DOHH2 (cell line): ENCODE results near the gene ERMN.

Experiments
- H3F3A ChIP-seq: fragments of 200-600 bp; sonication (generic), shearing (Covaris generic); 2 replicates; pipeline ENCODE4 v1.6.0; 2016; ENCODE audit warnings: antibody characterized with exemption, mild to moderate bottlenecking; ENCODE audit not compliant: control insufficient read depth, insufficient read depth
- H3K27ac ChIP-seq: fragments of 200-600 bp; sonication (generic); 2 replicates; pipeline ENCODE4 v1.5.1; 2014; ENCODE audit warnings: low read depth, mild to moderate bottlenecking, low read length, moderate library complexity
- H3K27me3 ChIP-seq: fragments of 200-600 bp; sonication (generic); 2 replicates; pipeline ENCODE4 v1.6.1; 2014; ENCODE audit warnings: mild to moderate bottlenecking, low read length, mixed read lengths; ENCODE audit not compliant: control insufficient read depth
- H3K36me3 ChIP-seq: fragments of 200-600 bp; sonication (generic); 2 replicates; pipeline ENCODE4 v1.6.1; 2014; ENCODE audit warnings: mild to moderate bottlenecking, low read length, moderate library complexity, mixed read lengths; ENCODE audit not compliant: control insufficient read depth
- H3K4me1 ChIP-seq: fragments of 200-600 bp; sonication (generic); 2 replicates; pipeline ENCODE4 v1.6.1; 2014; ENCODE audit warnings: mild to moderate bottlenecking, low read length, mixed read lengths; ENCODE audit not compliant: control insufficient read depth
- H3K4me2 ChIP-seq: fragments of 200-600 bp; sonication (generic); 2 replicates; pipeline ENCODE4 v1.6.0; 2014; ENCODE audit warnings: mild to moderate bottlenecking, low read length, moderate library complexity
- H3K4me3 ChIP-seq: fragments of 200-600 bp; sonication (generic); 2 replicates; pipeline ENCODE4 v1.5.1; 2014; ENCODE audit warnings: mild to moderate bottlenecking, low read length, mixed read lengths
- H3K79me2 ChIP-seq: fragments of 200-600 bp; sonication (generic); 2 replicates; pipeline ENCODE4 v1.6.1; 2014; ENCODE audit warnings: mild to moderate bottlenecking, low read length, mixed read lengths; ENCODE audit not compliant: control insufficient read depth
- H3K9me2 ChIP-seq: fragments of 200-600 bp; sonication (generic); replicated peaks from 2 replicates; pipeline ENCODE4 v1.6.1; 2014; ENCODE audit warnings: mild to moderate bottlenecking, low read length, mixed read lengths; ENCODE audit not compliant: control insufficient read depth
- H3K9me3 ChIP-seq: fragments of 200-600 bp; sonication (generic); 2 replicates; pipeline ENCODE4 v1.6.1; 2014; ENCODE audit warnings: antibody characterized with exemption, low read length, mixed read lengths; ENCODE audit not compliant: control insufficient read depth, insufficient read depth
- H4K20me1 ChIP-seq: fragments of 200-600 bp; sonication (generic); 2 replicates; pipeline ENCODE4 v1.6.0; 2014; ENCODE audit warnings: low read depth, mild to moderate bottlenecking, antibody characterized with exemption, low read length, moderate library complexity; ENCODE audit not compliant: control insufficient read depth, insufficient read depth
- CTCF ChIP-seq: fragments of 200-600 bp; sonication (generic); IDR thresholded peaks from one replicate; pipeline ENCODE4 v1.5.1; 2014; ENCODE audit warnings: antibody characterized with exemption, mild to moderate bottlenecking, low read depth, low read length; ENCODE audit not compliant: poor library complexity, severe bottlenecking
- EZH2phosphoT487 ChIP-seq: fragments of 200-600 bp; sonication (generic); IDR thresholded peaks from 2 replicates; pipeline ENCODE4 v1.6.1; 2017; ENCODE audit warnings: borderline replicate concordance, mild to moderate bottlenecking, antibody characterized with exemption, low read length, moderate library complexity, mixed read lengths

Gene ERMN

GRCh38 chr2:157361526-157361925 lies 35.9 kb upstream of the ERMN start:
- no peaks in the 10 kb centered on the region for H3K27me3 ChIP-seq
- no peaks in the 10 kb centered on the region for H3K79me2 ChIP-seq
- no peak overlapping the region for H3K27ac ChIP-seq
- no peaks in the 10 kb centered on the region for H4K20me1 ChIP-seq
- TF ChIP-seq EZH2phosphoT487 (no peak), CTCF (no peak)
- H3K4me2 ChIP-seq, result no peak overlapping the region
- H3K36me3 ChIP-seq, result no peaks in the 10 kb centered on the region; the same call in 1 of the 2 replicates
- H3K9me3 ChIP-seq, result peaks cover 15% of the 10 kb centered on the region
- H3K4me1 ChIP-seq, result peaks cover 20% of the 10 kb centered on the region
- no peaks in the 10 kb centered on the region; the same call in 1 of the 2 replicates for H3K9me2 ChIP-seq
- no peak overlapping the region for H3K4me3 ChIP-seq
- no peaks in the 10 kb centered on the region for H3F3A ChIP-seq

GRCh38 chr2:157359628-157360027 lies 34.0 kb upstream of the ERMN start:
- no peaks in the 10 kb centered on the region for H4K20me1 ChIP-seq

GRCh38 chr2:157355618-157356017 lies 30.0 kb upstream of the ERMN start:
- no peaks in the 10 kb centered on the region for H3K27me3 ChIP-seq
- H3K4me3 ChIP-seq, result no peak overlapping the region
- H3F3A ChIP-seq, result no peaks in the 10 kb centered on the region
- H3K36me3 ChIP-seq, result no peaks in the 10 kb centered on the region
- H3K4me2 ChIP-seq, result no peak overlapping the region
- no peak overlapping the region for H3K27ac ChIP-seq
- no peaks in the 10 kb centered on the region for H3K79me2 ChIP-seq
- no peaks in the 10 kb centered on the region for H4K20me1 ChIP-seq
- no peaks in the 10 kb centered on the region; the same call in 1 of the 2 replicates for H3K9me3 ChIP-seq
- TF ChIP-seq EZH2phosphoT487 (no peak), CTCF (no peak)
- no peaks in the 10 kb centered on the region for H3K4me1 ChIP-seq
- H3K9me2 ChIP-seq, result no peaks in the 10 kb centered on the region; the same call in 1 of the 2 replicates

More at GRCh38 chr2:157359628-157360027, 34.0 kb upstream of the ERMN start:
- Histone ChIP-seq H3K4me2 (no peak overlapping the region), H3K27ac (no peak overlapping the region), H3K4me3 (no peak overlapping the region), H3K4me1 (peaks cover 15% of the 10 kb centered on the region), H3K9me2 (no peaks in the 10 kb centered on the region; the same call in 1 of the 2 replicates), H3K36me3 (no peaks in the 10 kb centered on the region; the same call in 1 of the 2 replicates), H3K27me3 (no peaks in the 10 kb centered on the region), H3F3A (no peaks in the 10 kb centered on the region), H3K79me2 (no peaks in the 10 kb centered on the region), H3K9me3 (peaks cover 15% of the 10 kb centered on the region)
- TF ChIP-seq CTCF, result no peak
- no peak for TF ChIP-seq EZH2phosphoT487
